ENCODE data around the gene PKMYT1.

The PKMYT1 gene

DNA sequence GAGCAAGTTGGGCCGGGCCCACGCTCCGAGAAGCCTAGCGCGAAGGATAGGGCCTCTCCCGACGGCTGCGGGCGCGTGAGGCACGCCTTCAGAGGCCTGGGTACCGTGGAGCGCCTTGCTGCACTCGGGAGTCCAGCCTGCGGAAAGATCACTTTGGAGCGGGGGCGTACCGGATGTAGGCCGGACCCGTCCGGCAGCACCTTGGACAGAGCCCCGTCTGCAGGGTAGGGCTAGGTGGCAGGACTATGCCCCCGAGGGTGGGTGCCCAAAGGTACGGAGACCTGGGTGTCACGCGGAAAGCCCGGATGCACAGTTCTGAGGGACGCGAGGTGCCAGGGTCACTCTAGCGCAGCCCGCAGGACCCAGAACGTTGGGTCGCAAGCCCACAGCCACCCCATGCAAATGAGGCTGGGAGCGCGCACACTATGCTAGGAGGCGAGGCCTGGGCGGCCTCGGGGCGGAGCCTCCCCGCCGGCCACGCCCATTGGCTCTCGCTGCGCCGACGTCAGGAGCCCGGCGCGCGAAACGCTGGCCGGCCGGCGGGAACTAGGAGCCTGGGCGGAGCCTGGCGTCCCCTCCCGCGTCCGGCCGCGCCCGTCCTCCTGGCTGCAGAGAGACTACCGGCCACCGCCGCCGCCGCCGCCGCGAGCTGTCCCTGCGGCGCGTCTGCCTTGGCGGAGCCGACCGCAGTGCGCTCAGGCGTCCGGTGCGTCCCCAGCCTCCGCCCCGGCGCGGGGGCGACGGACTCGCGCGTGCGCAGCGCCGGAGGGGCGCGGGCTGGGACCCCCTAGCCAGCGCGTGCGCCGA lies 11.3 kb downstream of the PKMYT1 start, which contains the start of gene PAQR4:
PAQR4 (plus strand) TSS at position 611 of the 807 bp plus-strand sequence. CDS start 327 bp downstream, outside the sequence.
- TF ChIP-seq, protein P1, sequence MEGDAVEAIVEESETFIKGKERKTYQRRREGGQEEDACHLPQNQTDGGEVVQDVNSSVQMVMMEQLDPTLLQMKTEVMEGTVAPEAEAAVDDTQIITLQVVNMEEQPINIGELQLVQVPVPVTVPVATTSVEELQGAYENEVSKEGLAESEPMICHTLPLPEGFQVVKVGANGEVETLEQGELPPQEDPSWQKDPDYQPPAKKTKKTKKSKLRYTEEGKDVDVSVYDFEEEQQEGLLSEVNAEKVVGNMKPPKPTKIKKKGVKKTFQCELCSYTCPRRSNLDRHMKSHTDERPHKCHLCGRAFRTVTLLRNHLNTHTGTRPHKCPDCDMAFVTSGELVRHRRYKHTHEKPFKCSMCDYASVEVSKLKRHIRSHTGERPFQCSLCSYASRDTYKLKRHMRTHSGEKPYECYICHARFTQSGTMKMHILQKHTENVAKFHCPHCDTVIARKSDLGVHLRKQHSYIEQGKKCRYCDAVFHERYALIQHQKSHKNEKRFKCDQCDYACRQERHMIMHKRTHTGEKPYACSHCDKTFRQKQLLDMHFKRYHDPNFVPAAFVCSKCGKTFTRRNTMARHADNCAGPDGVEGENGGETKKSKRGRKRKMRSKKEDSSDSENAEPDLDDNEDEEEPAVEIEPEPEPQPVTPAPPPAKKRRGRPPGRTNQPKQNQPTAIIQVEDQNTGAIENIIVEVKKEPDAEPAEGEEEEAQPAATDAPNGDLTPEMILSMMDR (IDR thresholded peaks at IDR 0.05; ENCODE audit: control extremely low read depth, extremely low read depth, low read depth, missing control alignments) = no peak
- ChIA-PET POLR2A (no interaction called here), CTCF (interaction anchor here (0.6 to 2.0 kb wide), 7 partner anchors 9 to 152 kb away, joined by 3 to 9 read pairs (median 4); partner anchors contain the start of gene PKMYT1)
- peak; percentile 96 for DNase-seq (ENCODE audit: extremely low spot score)

DNA sequence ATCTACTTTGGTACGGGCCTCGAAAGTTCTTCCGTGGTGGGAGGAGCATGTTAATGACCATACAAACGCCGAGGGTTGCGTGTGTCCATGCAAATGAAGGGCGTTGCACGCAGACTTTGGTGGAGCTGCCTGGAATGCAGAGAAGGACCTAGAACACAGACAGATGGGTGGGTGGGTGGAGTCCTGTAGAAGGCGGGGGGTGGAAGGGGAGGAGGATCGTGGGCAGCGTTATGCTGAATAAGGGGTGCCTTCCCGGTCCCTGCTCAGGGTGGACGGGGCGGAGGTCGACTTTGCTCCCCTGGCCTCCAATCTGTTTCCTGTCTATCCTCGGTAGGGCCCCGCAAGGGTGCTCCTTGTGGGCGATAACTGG lies 11.9 kb downstream of the PKMYT1 start:
- CTCF ChIA-PET = no interaction called here
- POLR2A ChIA-PET = no interaction called here
- no peak for DNase-seq (ENCODE audit: extremely low spot score)
- TF ChIP-seq, protein P1 (IDR thresholded peaks at IDR 0.05; ENCODE audit: control extremely low read depth, extremely low read depth, low read depth, missing control alignments) = no peak

DNA sequence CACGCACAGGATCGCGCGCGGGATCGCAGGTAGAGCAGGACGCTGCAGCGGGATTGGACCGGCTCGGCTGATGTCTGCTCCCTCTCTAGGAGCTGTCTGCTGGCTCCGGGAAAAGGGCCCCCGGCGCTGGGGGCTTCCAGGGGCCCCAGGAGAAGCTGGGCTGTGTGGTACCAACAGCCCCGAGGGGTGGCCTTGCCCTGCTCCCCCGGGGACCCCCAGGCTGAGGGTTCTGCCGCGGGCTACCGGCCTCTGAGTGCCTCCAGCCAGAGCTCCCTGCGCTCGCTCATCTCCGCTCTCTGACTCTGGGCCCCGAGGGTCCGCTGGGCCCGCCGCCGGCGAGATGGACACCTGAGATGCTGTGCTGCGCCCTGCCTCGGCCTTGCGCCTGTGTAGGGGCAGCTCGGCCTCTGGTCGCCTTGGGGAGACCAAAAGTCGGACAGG lies 12.5 kb downstream of the PKMYT1 start:
- TF ChIP-seq, protein P1 (IDR thresholded peaks at IDR 0.05; ENCODE audit: control extremely low read depth, extremely low read depth, low read depth, missing control alignments) = no peak
- CTCF ChIA-PET = interaction anchor here (1.5 kb wide), 1 partner anchor 9 kb away, joined by 3 read pairs; no protein-coding TSS in a partner anchor
- no peak for DNase-seq (ENCODE audit: extremely low spot score)
- POLR2A ChIA-PET = no interaction called here

DNA sequence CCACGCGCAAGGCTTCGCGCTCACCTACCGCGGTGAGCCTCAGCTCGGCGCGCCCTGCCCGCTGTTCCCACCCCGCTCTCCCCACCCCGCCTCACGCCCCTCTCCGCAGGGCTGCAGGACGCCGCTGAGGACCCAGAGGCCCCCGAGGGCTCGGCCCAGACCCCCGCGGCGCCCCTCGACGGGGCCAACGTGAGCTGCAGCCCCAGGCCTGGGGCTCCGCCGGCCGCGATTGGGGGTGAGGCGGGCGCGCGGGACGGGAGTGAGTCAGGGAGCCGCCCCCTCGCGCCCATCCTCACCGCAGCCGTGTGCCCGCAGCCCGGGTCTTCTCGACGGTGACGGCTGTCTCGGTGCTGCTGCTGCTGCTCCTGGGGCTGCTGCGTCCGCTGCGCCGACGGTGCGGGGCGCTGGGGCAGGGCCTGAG lies 13.0 kb downstream of the PKMYT1 start:
- no peak for DNase-seq (ENCODE audit: extremely low spot score)
- CTCF ChIA-PET = interaction anchor here (1.5 kb wide), 1 partner anchor 9 kb away, joined by 3 read pairs; no protein-coding TSS in a partner anchor
- TF ChIP-seq, protein P1 (IDR thresholded peaks at IDR 0.05; ENCODE audit: control extremely low read depth, extremely low read depth, low read depth, missing control alignments) = no peak
- POLR2A ChIA-PET = no interaction called here

DNA sequence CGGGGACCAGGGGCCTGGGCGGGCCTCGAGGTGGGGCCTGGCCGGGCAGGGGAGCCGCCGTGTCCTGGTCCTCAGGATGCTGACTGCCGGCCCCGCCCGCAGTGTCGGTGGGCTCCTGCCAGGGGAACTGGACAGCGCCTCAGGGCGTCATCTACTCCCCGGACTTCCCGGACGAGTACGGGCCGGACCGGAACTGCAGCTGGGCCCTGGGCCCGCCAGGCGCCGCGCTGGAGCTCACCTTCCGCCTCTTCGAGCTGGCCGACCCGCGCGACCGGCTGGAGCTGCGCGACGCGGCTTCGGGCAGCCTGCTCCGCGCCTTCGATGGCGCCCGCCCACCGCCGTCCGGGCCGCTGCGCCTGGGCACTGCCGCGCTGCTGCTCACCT lies 13.4 kb downstream of the PKMYT1 start:
- POLR2A ChIA-PET = no interaction called here
- CTCF ChIA-PET = interaction anchor here (1.5 to 2.2 kb wide), 2 partner anchors 10 to 98 kb away, joined by 3 to 8 read pairs; no protein-coding TSS in a partner anchor

DNA sequence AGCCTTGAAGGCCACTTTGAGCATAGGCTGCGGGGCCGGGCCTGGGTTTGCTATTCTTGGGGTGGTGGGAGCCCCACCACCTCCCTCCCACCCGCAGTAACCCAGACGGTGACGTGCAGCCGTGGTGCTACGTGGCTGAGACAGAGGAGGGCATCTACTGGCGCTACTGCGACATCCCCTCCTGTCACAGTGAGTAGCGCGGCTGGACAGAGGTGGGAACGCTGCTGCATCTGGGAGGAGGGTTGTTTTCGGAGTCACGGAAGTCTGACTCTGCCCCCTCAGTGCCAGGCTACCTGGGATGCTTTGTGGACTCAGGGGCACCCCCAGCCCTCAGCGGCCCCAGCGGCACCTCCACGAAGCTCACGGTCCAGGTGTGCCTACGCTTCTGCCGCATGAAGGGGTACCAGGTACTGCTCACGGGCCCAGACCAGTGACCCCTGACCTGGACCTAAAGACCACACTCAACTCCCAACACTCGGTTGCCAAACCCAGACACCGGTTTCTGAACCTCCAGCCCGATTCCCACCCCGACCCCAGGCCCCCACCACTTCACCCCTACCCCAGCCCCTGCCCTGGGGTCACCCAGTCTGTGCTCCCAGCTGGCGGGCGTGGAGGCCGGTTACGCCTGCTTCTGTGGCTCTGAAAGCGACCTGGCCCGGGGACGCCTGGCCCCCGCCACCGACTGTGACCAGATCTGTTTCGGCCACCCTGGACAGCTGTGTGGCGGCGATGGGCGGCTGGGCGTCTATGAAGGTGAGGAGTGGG lies 14.0 kb downstream of the PKMYT1 start:
- POLR2A ChIA-PET = no interaction called here

More for the DNA sequence above, 13.4 kb downstream of the PKMYT1 start:
- DNase-seq (ENCODE audit: extremely low spot score) = no peak
- TF ChIP-seq, protein P1 (IDR thresholded peaks at IDR 0.05; ENCODE audit: control extremely low read depth, extremely low read depth, low read depth, missing control alignments) = no peak

More for the DNA sequence above, 14.0 kb downstream of the PKMYT1 start:
- CTCF ChIA-PET = interaction anchor here (1.5 to 8.6 kb wide), 4 partner anchors 10 to 97 kb away, joined by 3 to 54 read pairs (median 8); no protein-coding TSS in a partner anchor
- DNase-seq (ENCODE audit: extremely low spot score) = no peak
- TF ChIP-seq, protein P1 (IDR thresholded peaks at IDR 0.05; ENCODE audit: control extremely low read depth, extremely low read depth, low read depth, missing control alignments) = no peak
